ENCODE data around the gene SCAMP5.
A peak's percentile ranks its signal among the peaks of the same experiment; 100 is the strongest.

- TF ChIP-seq POLR2AphosphoS5 (IDR thresholded peaks at IDR 0.05) (peak; percentile 43 to 71), CTCF (IDR thresholded peaks at IDR 0.05) (peak; percentile 92 to 96 (median 94)), POLR2A (IDR thresholded peaks at IDR 0.05; ENCODE audit: low read depth) (no peak)
Observed at GRCh38 chr15:75029378-75030022, 34.1 kb downstream of the SCAMP5 start.

Measured in esophagus muscularis mucosa (tissue), 3 donors.